ENCODE measurements around the gene SMIM45.
"Not testable (repeated sequence)": the region's sequence is repeated elsewhere in the genome, so short reads cannot be mapped to it uniquely, and the experiment has no call there.

The SMIM45 gene

DNA sequence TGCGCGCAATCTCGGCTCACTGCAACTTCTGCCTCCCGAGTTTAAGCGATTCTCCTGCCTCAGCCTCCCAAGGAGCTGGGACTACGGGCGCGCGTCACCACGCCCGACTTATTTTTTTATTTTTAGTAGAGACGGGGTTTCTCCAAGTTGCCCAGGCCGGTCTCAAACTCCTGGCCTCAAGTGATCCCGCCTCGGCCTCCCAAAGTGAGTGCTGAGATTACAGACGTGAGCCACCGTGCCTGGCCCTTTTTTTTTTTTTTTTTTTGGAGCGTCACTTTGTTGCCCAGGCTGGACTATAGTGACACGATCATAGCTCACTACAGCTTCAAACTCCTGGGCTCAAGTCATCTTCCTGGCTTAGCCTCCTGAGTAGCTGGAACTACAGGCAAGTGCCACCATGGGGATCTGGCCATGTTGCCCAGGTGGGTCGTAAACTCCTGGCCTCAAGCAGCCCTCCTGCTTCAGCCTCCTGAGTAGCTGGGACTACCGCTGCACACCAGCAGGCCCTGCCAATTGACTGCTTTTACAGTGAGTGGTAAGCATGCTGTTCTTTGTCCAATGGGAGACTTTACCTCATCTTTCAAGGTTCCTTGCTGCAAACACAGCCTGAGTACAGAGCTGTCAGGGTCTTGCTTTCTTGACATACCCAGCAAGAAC lies 4.4 kb upstream of the SMIM45 start:
- no peaks in the 10 kb centered on the region for H3K27me3 ChIP-seq
- no peak for DNase-seq
- intact Hi-C loops (cut with DNase I), result loop anchor here (5.0 kb wide), 1 partner anchor 115 kb away; the partner anchor contains the start of gene SREBF2
- H3K36me3 ChIP-seq, result no peaks in the 10 kb centered on the region
- H3K27ac ChIP-seq, result no peak overlapping the region
- no peak for TF ChIP-seq POLR2A (IDR thresholded peaks at IDR 0.05)
- TF ChIP-seq, protein P1, sequence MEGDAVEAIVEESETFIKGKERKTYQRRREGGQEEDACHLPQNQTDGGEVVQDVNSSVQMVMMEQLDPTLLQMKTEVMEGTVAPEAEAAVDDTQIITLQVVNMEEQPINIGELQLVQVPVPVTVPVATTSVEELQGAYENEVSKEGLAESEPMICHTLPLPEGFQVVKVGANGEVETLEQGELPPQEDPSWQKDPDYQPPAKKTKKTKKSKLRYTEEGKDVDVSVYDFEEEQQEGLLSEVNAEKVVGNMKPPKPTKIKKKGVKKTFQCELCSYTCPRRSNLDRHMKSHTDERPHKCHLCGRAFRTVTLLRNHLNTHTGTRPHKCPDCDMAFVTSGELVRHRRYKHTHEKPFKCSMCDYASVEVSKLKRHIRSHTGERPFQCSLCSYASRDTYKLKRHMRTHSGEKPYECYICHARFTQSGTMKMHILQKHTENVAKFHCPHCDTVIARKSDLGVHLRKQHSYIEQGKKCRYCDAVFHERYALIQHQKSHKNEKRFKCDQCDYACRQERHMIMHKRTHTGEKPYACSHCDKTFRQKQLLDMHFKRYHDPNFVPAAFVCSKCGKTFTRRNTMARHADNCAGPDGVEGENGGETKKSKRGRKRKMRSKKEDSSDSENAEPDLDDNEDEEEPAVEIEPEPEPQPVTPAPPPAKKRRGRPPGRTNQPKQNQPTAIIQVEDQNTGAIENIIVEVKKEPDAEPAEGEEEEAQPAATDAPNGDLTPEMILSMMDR (IDR thresholded peaks at IDR 0.05), result no peak
- WGBS, 2 donors, result 73 to 76% methylated on average over 19 to 21 of the region's 21 CpGs
- peaks cover 5 to 13% of the 10 kb centered on the region in 2 donors for H3K4me1 ChIP-seq
- no peaks in the 10 kb centered on the region for H3K9me3 ChIP-seq
- no peak overlapping the region for H3K4me3 ChIP-seq (replicated peaks in 1 of 3)

DNA sequence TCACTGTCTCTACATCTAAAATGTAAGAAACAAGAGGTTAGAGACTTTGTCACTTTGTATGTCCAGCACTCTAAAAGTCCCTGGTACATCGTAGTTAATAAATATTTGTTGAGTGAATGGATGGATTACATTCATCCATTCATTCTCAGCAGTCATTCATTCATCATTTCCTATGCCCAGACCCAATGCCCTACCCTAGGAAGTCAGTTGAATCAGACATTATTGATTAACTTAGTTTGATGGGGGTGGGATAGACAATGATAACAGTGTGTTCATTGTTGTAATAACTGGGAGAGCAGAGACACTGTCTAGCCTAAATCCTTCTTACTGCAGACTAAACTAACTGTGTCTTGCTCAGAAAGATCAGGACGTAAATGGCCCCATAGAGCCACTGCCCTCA lies 3.8 kb upstream of the SMIM45 start:
- no peak for DNase-seq
- TF ChIP-seq POLR2A (IDR thresholded peaks at IDR 0.05), result no peak
- TF ChIP-seq, protein P1 (IDR thresholded peaks at IDR 0.05), result no peak
- no peak overlapping the region for H3K4me3 ChIP-seq (replicated peaks in 1 of 3)
- peaks cover 5 to 13% of the 10 kb centered on the region in 2 donors for H3K4me1 ChIP-seq
- WGBS, 2 donors, result 89 to 94% methylated on average over 2 of the region's 2 CpGs
- no peaks in the 10 kb centered on the region for H3K27me3 ChIP-seq
- H3K9me3 ChIP-seq, result no peaks in the 10 kb centered on the region
- no peaks in the 10 kb centered on the region for H3K36me3 ChIP-seq
- intact Hi-C loops (cut with DNase I), result loop anchor here (5.0 kb wide), 1 partner anchor 116 kb away; the partner anchor contains the start of gene SREBF2
- H3K27ac ChIP-seq, result no peak overlapping the region

DNA sequence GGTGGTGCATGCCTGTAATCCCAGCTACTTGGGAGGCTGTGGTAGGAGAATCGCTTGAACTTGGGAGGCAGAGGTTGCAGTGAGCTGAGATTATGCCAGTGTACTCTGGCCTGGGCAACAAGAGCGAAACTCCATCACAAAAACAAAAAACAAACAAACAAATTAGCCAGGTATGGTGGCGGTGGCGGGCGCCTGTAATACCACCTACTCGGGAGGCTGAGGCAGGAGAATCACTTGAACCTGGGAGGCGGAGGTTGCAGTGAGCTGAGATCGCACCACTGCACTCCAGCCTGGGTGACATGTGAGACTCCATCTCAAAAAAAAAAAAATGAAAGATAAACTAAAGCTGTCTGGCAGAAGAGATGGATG lies 3.0 kb upstream of the SMIM45 start:
- H3K27me3 ChIP-seq; H3K27ac ChIP-seq; H3K4me3 ChIP-seq (replicated peaks in 1 of 3); DNase-seq; H3K9me3 ChIP-seq; H3K36me3 ChIP-seq: not testable (repeated sequence)
- peaks cover 5 to 13% of the 10 kb centered on the region in 2 donors for H3K4me1 ChIP-seq
- intact Hi-C loops (cut with DNase I), result loop anchor here (5.0 kb wide), 1 partner anchor 117 kb away; the partner anchor contains the start of gene SREBF2
- WGBS, 2 donors, result 88% methylated on average over 8 of the region's 8 CpGs

DNA sequence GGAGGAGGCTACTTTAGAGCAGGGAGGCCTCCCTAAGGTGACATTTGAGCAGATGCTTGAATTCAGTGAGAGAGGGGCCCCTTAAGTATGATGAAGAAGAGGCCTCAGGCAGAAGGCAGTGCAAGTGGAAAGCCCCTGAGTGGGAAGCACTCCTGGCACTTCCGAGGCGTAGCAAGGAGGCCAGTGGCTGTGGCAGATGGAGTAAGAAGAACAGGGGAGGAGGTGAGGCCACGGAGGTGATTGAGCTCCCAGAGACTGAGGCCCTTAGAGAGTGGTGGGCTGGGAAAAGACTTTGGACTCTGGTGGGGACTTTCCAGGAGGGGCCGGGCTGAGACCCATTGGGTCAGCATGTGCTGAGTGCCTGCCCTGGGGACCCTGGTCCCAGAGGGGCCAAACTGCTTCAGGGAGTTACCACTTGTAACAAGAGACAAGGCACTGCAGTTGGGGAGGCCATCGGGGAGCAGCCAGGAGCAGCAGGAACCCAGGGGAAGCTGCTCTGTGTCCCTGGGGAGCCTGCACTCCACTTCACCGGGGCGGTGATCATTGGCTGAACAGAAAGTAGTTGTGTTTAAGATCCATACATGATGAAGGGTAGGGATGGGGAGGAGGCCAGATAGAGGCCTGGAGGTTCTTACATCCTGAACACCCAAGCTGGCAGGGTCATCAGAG lies 2.5 kb upstream of the SMIM45 start:
- Histone ChIP-seq H3K36me3 (no peaks in the 10 kb centered on the region), H3K4me1 (peaks cover 5 to 13% of the 10 kb centered on the region in 2 donors), H3K27ac (no peak overlapping the region), H3K27me3 (no peaks in the 10 kb centered on the region), H3K4me3 (replicated peaks in 1 of 3) (no peak overlapping the region), H3K9me3 (no peaks in the 10 kb centered on the region)
- WGBS, 2 donors, result 65% methylated on average over 4 to 7 of the region's 7 CpGs
- intact Hi-C loops (cut with DNase I), result loop anchor here (5.0 kb wide), 1 partner anchor 117 kb away; the partner anchor contains the start of gene SREBF2
- TF ChIP-seq POLR2A (IDR thresholded peaks at IDR 0.05), result no peak
- TF ChIP-seq, protein P1 (IDR thresholded peaks at IDR 0.05), result no peak
- DNase-seq, result no peak

DNA sequence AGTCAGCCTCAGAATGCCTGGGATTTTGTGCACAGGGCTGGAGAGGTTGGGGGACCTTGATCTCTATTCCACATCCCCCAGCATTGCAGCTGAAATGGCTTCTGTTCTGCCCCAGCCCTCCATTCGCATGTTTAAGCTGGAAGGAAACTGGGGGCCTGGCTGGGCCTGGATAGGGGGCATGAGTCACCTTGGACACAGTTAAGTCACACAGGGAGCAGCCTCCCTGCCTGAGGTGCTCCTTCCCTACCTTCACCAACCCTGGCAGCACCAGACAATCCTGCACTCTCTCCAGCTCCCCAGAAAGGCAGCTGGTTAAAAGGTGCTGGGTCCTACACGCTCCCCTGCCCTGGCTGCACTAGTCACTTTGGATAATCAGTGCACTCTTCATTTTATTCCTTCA lies 763 bp downstream of the SMIM45 start:
- H3K4me3 ChIP-seq (replicated peaks in 1 of 3), result no peak overlapping the region
- TF ChIP-seq, protein P1 (IDR thresholded peaks at IDR 0.05), result no peak
- TF ChIP-seq POLR2A (IDR thresholded peaks at IDR 0.05), result no peak
- intact Hi-C loops (cut with DNase I), result loop anchor here (10.0 kb wide), 1 partner anchor 122 kb away; the partner anchor contains the start of genes NAGA, PHETA2 and SMDT1
- peaks cover 0 to 4% of the 10 kb centered on the region in 2 donors for H3K4me1 ChIP-seq
- no peaks in the 10 kb centered on the region for H3K9me3 ChIP-seq
- no peaks in the 10 kb centered on the region for H3K36me3 ChIP-seq
- H3K27me3 ChIP-seq, result no peaks in the 10 kb centered on the region
- DNase-seq, result no peak
- 90% methylated on average over 2 of the region's 2 CpGs for WGBS, 2 donors
- H3K27ac ChIP-seq, result no peak overlapping the region
